GM12878 (cell line): Measurements from ENCODE around the gene NCBP2. TPM values are rescaled to one million over a fixed set of nuclear protein-coding genes. Genes with fewer than 3 reads are reported as not detected.

Experiments
- ATAC-seq: fragments of 200-7000 bp; cut with Tn5 transposase; 3 replicates; pipeline ENCODE4 v1.9.1; 2020; ENCODE audit warnings: mild to moderate bottlenecking, moderate library complexity
- BruUV-seq: library from RNA; stranded (reverse); fragments of 400-500 nt; replicated peaks from 2 replicates; lab custom pipeline; 2021; lab: Mats Ljungman, UMichigan
- CTCF ChIA-PET: fragments of 300-600 bp; sonication (Branson Sonifier 250); formaldehyde crosslinking; extraction: SDS; loops from one replicate; lab custom pipeline; 2021; ENCODE audit warnings: inconsistent platforms; lab: Yijun Ruan, JAX
- POLR2A ChIA-PET: fragments of 350-600 bp; formaldehyde crosslinking; extraction: SDS; loops from one replicate; lab custom pipeline; 2021; ENCODE audit warnings: inconsistent platforms; lab: Charles Lee
- RAD21 ChIA-PET: fragments of 300-600 bp; sonication (Branson Sonifier 250); formaldehyde crosslinking; loops from one replicate; lab custom pipeline; 2023; ENCODE audit warnings: antibody characterized with exemption; ENCODE audit not compliant: unreplicated experiment; lab: Charles Lee
- SMC1A ChIA-PET: fragments of 300-600 bp; sonication (Branson Sonifier 250); formaldehyde crosslinking; loops from one replicate; lab custom pipeline; 2023; ENCODE audit not compliant: unreplicated experiment, uncharacterized antibody; lab: Charles Lee
- DNase-seq: peaks from one replicate; pipeline ENCODE4 v3.0.0-alpha.2; 2011; ENCODE audit warnings: low read depth, low spot score
- FAIRE-seq: peaks from 3 replicates; lab custom pipeline; 2011; peaks lifted over from hg19 to GRCh38; lab: Jason Lieb, UNC
- H2AFZ ChIP-seq: 2 replicates; pipeline ENCODE4 v1.6.0; 2011; ENCODE audit warnings: low read depth, low read length, control low read depth; ENCODE audit not compliant: control insufficient read depth
- H3K27ac ChIP-seq: 2 replicates; pipeline ENCODE4 v1.5.1; 2011; ENCODE audit warnings: control low read depth; ENCODE audit not compliant: control insufficient read depth, insufficient read depth
- H3K27me3 ChIP-seq, 2 experiments: replicated peaks in 1 of 2; 2 replicates each; pipeline versions ENCODE4 v1.6.0 to v1.6.1; 2011; ENCODE audit warnings: low read length in 1 of 2; ENCODE audit not compliant: control insufficient read depth in 2 of 2, insufficient read depth in 2 of 2
- H3K36me3 ChIP-seq, 2 experiments: 2 replicates each; pipeline ENCODE4 v1.5.1; 2011; ENCODE audit warnings: low read length in 1 of 2; ENCODE audit not compliant: control insufficient read depth in 2 of 2, insufficient read depth in 2 of 2
- H3K4me1 ChIP-seq: 2 replicates; pipeline ENCODE4 v1.6.1; 2011; ENCODE audit warnings: mild to moderate bottlenecking, low read length, moderate library complexity, mixed read lengths; ENCODE audit not compliant: control insufficient read depth, insufficient read depth
- H3K4me2 ChIP-seq: 2 replicates; pipeline ENCODE4 v1.6.0; 2011; ENCODE audit warnings: control low read depth; ENCODE audit not compliant: control insufficient read depth, insufficient read depth
- H3K4me3 ChIP-seq: fragments of 200-600 bp; sonication (generic); 2 replicates; pipeline ENCODE4 v1.5.1; 2016
- H3K79me2 ChIP-seq: 2 replicates; pipeline ENCODE4 v1.6.0; 2011; ENCODE audit warnings: low read length; ENCODE audit not compliant: control insufficient read depth, insufficient read depth
- H3K9ac ChIP-seq: 2 replicates; pipeline ENCODE4 v1.8.0; 2011; ENCODE audit warnings: low read length, control low read depth, mixed read lengths; ENCODE audit not compliant: control insufficient read depth, insufficient read depth
- H3K9me3 ChIP-seq: replicated peaks from 3 replicates; pipeline ENCODE4 v1.5.1; 2011; ENCODE audit warnings: mild to moderate bottlenecking, low read length; ENCODE audit not compliant: control insufficient read depth, insufficient read depth
- H4K20me1 ChIP-seq: 2 replicates; pipeline ENCODE4 v1.6.0; 2011; ENCODE audit not compliant: control insufficient read depth, insufficient read depth
- BCL11A ChIP-seq: IDR thresholded peaks from 2 replicates; pipeline ENCODE4 v1.6.1; 2011; ENCODE audit warnings: low read depth, low read length
- HCFC1 ChIP-seq: fragments of 150-350 bp; IDR thresholded peaks from 2 replicates; pipeline ENCODE4 v1.6.1; 2014; ENCODE audit warnings: low read length
- MEF2A ChIP-seq: IDR thresholded peaks from 2 replicates; pipeline ENCODE4 v1.6.1; 2011; ENCODE audit warnings: low read depth, mild to moderate bottlenecking, low read length, moderate library complexity; ENCODE audit not compliant: insufficient read depth
- MEF2B ChIP-seq: fragments of 450-650 bp; IDR thresholded peaks from 2 replicates; pipeline ENCODE4 v1.6.1; 2018; ENCODE audit warnings: mild to moderate bottlenecking, moderate library complexity; ENCODE audit not compliant: partially characterized antibody, poor library complexity, severe bottlenecking
- MTA3 ChIP-seq: IDR thresholded peaks from 2 replicates; pipeline ENCODE4 v1.6.1; 2012; ENCODE audit warnings: low read length, inconsistent platforms, borderline replicate concordance
- MXI1 ChIP-seq: fragments of 150-350 bp; IDR thresholded peaks from 2 replicates; pipeline ENCODE4 v1.6.1; 2011; ENCODE audit warnings: low read depth, mild to moderate bottlenecking, inconsistent platforms, low read length, improper control_type of control experiment
- PKNOX1 ChIP-seq: fragments of 450-650 bp; IDR thresholded peaks from 2 replicates; pipeline ENCODE4 v1.6.1; 2016; ENCODE audit warnings: mild to moderate bottlenecking
- RELA ChIP-seq: fragments of 450-650 bp; IDR thresholded peaks from 2 replicates; pipeline ENCODE4 v1.8.0; 2014; ENCODE audit warnings: borderline replicate concordance; ENCODE audit not compliant: partially characterized antibody
- RELB ChIP-seq: fragments of 450-650 bp; IDR thresholded peaks from 2 replicates; pipeline ENCODE4 v1.6.1; 2017; ENCODE audit warnings: low read depth, mild to moderate bottlenecking, moderate library complexity
- RFX5 ChIP-seq: IDR thresholded peaks from 2 replicates; pipeline ENCODE4 v1.6.1; 2011; ENCODE audit warnings: low read depth, low read length, improper control_type of control experiment
- STAT1 ChIP-seq: fragments of 450-650 bp; conservative IDR thresholded peaks from 2 replicates; pipeline ENCODE4 v1.6.1; 2014; ENCODE audit warnings: antibody characterized with exemption, mild to moderate bottlenecking
- ZBED1 ChIP-seq: IDR thresholded peaks from 2 replicates; pipeline ENCODE4 v1.6.1; 2016; ENCODE audit warnings: borderline replicate concordance
- ZNF274 ChIP-seq: IDR thresholded peaks from one replicate; pipeline ENCODE4 v1.8.0; 2011; ENCODE audit not compliant: insufficient read length, insufficient read depth
- WGBS: methylation state at CpG from one replicate; pipeline ENCODE4 v1.1.6; 2016; ENCODE audit warnings: low lambda C conversion rate; ENCODE audit not compliant: insufficient replicate concordance, insufficient coverage; ENCODE audit errors: missing lambda C conversion rate; 5-methylcytosine and 5-hydroxymethylcytosine counted together
- in situ Hi-C: fragments of 300-500 bp; cut with MboI; formaldehyde crosslinking; loops from 9 replicates; pipeline ENCODE4 v1.14.3; 2018; ENCODE audit warnings: mixed read lengths
- intact Hi-C: fragments of 100-400 bp; cut with micrococcal nuclease; formaldehyde crosslinking; loops from one replicate; pipeline ENCODE4 v1.14.2; 2022; ENCODE audit not compliant: unreplicated experiment
- polyA plus RNA-seq, 11 experiments: library from polyadenylated mRNA; depleted of rRNA in 4 of 11; unstranded in 6 of 11; stranded (reverse) in 5 of 11; fragments of >200 nt; fragmentation: Nextera tagmentation in 4 of 11; fragmentation: Illumina TruSeq in 1 of 11; extraction: Ambion mirVana in 4 of 11; extraction: Trizol in 1 of 11; gene quantifications; 1 replicate in 1 of 11; 2 replicates in 10 of 11; pipeline versions ENCODE4 v1.2.1 to v1.2.3, GENCODE V29; 2011 to 2016; ENCODE audit warnings: inconsistent platforms in 2 of 11, missing spikeins in 2 of 11, low read depth in 1 of 11
- total RNA-seq, 4 experiments: library from RNA; depleted of rRNA in 3 of 4; stranded (reverse); fragments of >200 nt in 3 of 4; fragmentation: Illumina TruSeq in 1 of 4; extraction: Trizol in 1 of 4; gene quantifications; 2 replicates each; pipeline versions ENCODE4 v1.2.1 to v1.2.3, GENCODE V29; 2013 to 2021
- TF ChIP-seq, protein P1 (sequence below): fragments of 450-650 bp; formaldehyde crosslinking; IDR thresholded peaks from 2 replicates; pipeline ENCODE4 v1.4.0; 2020; ENCODE audit warnings: mild to moderate bottlenecking, moderate library complexity
- TF ChIP-seq, protein P2 (sequence below), 3 experiments: IDR thresholded peaks in 2 of 3; conservative IDR thresholded peaks in 1 of 3; 2 replicates each; pipeline ENCODE4 v1.5.1; 2011; ENCODE audit warnings: low read depth in 3 of 3, low read length in 3 of 3, mild to moderate bottlenecking in 3 of 3, control low read depth in 2 of 3, moderate library complexity in 2 of 3, inconsistent platforms in 1 of 3, mixed read lengths in 1 of 3; ENCODE audit not compliant: control insufficient read depth in 2 of 3, insufficient read depth in 1 of 3; ENCODE audit errors: extremely low read depth in 1 of 3

NCBP2 gene
- total and polyA plus RNA-seq, 10 of the 15 experiments (the other 5 are each of a cell fraction or from before 2014, with no cell fraction given), result 59.6 to 136 (median 96.4) TPM

DNA sequence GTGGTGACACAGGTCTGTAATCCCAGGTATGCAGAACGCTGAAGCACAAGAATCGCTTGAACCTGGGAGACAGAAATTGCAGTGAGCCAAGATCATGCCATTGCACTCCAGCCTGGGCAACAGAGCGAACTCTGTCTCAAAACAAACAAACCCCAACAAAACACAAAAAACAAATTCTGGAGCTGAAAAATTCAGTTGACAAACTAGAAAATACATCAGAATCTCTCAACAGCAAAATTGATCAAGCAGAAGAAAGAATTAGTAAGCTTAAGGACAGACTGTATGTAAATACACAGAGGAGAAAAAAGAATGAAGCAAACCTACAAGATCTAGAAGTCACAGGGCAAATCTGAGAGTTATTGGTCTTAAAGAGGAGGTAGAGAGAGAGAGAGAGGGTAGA, 25.3 kb downstream of the NCBP2 start:
- no peak overlapping the region for H3K9ac ChIP-seq
- POLR2A ChIA-PET, result no interaction called here
- no peaks in the 10 kb centered on the region for H3K27me3 ChIP-seq
- no peak overlapping the region for H2AFZ ChIP-seq
- FAIRE-seq (no peak), ATAC-seq (no peak), DNase-seq (no peak)
- SMC1A ChIA-PET, result interaction anchor here (0.6 kb wide), 1 partner anchor 160 kb away, joined by 4 read pairs; no protein-coding TSS in a partner anchor
- no peaks in the 10 kb centered on the region for H3K79me2 ChIP-seq
- CTCF ChIA-PET, result no interaction called here
- H3K4me1 ChIP-seq, result peaks cover 4% of the 10 kb centered on the region; the same call in 1 of the 2 replicates
- in situ Hi-C loops, result no loop called here
- H3K4me2 ChIP-seq, result no peak overlapping the region
- no TSS peak for BruUV-seq
- 100% methylated on average over 3 of the region's 3 CpGs for WGBS
- H3K27ac ChIP-seq, result no peak overlapping the region
- H4K20me1 ChIP-seq, result no peaks in the 10 kb centered on the region
- no peaks in the 10 kb centered on the region; the same call in 2 of the 3 replicates for H3K9me3 ChIP-seq
- H3K4me3 ChIP-seq, result no peak overlapping the region
- RAD21 ChIA-PET, result no interaction called here
- TF ChIP-seq ZBED1 (no peak), RELB (no peak), MXI1 (no peak), BCL11A (no peak), HCFC1 (no peak), MEF2A (no peak), RELA (no peak), PKNOX1 (no peak), STAT1 (no peak), RFX5 (no peak), MEF2B (no peak), ZNF274 (no peak), MTA3 (no peak)
- TF ChIP-seq, protein P1, sequence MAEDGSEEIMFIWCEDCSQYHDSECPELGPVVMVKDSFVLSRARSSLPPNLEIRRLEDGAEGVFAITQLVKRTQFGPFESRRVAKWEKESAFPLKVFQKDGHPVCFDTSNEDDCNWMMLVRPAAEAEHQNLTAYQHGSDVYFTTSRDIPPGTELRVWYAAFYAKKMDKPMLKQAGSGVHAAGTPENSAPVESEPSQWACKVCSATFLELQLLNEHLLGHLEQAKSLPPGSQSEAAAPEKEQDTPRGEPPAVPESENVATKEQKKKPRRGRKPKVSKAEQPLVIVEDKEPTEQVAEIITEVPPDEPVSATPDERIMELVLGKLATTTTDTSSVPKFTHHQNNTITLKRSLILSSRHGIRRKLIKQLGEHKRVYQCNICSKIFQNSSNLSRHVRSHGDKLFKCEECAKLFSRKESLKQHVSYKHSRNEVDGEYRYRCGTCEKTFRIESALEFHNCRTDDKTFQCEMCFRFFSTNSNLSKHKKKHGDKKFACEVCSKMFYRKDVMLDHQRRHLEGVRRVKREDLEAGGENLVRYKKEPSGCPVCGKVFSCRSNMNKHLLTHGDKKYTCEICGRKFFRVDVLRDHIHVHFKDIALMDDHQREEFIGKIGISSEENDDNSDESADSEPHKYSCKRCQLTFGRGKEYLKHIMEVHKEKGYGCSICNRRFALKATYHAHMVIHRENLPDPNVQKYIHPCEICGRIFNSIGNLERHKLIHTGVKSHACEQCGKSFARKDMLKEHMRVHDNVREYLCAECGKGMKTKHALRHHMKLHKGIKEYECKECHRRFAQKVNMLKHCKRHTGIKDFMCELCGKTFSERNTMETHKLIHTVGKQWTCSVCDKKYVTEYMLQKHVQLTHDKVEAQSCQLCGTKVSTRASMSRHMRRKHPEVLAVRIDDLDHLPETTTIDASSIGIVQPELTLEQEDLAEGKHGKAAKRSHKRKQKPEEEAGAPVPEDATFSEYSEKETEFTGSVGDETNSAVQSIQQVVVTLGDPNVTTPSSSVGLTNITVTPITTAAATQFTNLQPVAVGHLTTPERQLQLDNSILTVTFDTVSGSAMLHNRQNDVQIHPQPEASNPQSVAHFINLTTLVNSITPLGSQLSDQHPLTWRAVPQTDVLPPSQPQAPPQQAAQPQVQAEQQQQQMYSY, result no peak
- TF ChIP-seq, protein P2, sequence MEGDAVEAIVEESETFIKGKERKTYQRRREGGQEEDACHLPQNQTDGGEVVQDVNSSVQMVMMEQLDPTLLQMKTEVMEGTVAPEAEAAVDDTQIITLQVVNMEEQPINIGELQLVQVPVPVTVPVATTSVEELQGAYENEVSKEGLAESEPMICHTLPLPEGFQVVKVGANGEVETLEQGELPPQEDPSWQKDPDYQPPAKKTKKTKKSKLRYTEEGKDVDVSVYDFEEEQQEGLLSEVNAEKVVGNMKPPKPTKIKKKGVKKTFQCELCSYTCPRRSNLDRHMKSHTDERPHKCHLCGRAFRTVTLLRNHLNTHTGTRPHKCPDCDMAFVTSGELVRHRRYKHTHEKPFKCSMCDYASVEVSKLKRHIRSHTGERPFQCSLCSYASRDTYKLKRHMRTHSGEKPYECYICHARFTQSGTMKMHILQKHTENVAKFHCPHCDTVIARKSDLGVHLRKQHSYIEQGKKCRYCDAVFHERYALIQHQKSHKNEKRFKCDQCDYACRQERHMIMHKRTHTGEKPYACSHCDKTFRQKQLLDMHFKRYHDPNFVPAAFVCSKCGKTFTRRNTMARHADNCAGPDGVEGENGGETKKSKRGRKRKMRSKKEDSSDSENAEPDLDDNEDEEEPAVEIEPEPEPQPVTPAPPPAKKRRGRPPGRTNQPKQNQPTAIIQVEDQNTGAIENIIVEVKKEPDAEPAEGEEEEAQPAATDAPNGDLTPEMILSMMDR (IDR thresholded peaks at IDR 0.05 in 2 of 3, conservative IDR thresholded peaks at IDR 0.05 in 1 of 3; ENCODE audit: control insufficient read depth in 2 of 3, extremely low read depth in 1 of 3, insufficient read depth in 1 of 3, low read depth in 3 of 3, low read length in 3 of 3), result no peak
- H3K36me3 ChIP-seq, result peaks cover 2 to 7% of the 10 kb centered on the region in 2 experiments; a peak in 3 of 4 replicates
- intact Hi-C loops, result no loop called here
